ENCODE data around the gene KRT28. TPM values are rescaled to one million over a fixed set of nuclear protein-coding genes. Genes with fewer than 3 reads are reported as not detected.
"Not testable (repeated sequence)": the region's sequence is repeated elsewhere in the genome, so short reads cannot be mapped to it uniquely, and the experiment has no call there.

Gene KRT28
- total RNA-seq, 1 experiment from 2014 or later = not detected

DNA sequence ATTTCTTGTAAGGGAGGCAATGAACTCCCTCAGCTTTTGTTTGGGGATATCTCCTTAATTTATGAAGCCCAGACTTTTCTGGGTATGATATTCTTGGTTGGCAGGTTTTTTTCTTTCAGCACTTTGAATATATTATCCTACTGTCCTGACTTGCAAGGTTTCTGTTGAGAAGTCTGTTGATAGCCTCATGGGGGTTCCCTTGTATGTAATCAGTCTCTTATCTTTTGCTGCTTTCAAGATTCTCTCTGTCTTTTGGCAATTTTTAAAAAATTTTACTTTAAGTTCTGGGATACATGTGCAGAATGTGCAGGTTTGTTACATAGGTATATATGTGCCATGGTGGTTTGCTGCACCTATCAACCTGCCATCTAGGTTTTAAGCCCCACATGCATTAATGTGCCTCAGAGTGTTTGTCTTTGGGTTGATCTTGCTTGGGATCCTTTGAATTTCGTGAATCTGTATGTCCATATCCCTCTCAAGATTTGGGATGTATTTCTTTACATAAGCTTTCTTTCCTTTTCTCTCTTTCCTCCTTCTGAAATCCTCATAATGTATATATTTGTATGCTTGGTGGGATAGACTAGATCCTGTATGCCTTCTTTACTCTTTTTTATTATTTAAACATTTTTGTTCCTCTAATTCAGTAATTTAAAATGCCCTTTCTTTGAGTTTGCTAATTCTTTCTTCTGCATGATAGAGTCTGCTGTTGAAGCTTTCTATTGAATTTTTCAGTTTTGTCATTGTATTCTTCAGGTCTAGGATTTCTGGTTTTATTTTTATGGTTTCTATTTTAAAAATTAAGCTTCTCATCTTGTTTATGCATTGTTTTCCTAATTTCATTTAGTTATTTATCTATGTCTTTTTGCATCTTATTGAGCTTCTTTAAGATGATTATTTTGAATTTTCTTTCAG is 39.4 kb downstream of the KRT28 start:
- Histone ChIP-seq H3K9me3 (peaks cover 50% of the 10 kb centered on the region), H3K27me3 (no peaks in the 10 kb centered on the region; the same call in 1 of the 2 replicates), H3K36me3 (no peaks in the 10 kb centered on the region), H3K4me3 (no peak overlapping the region)
- DNase-seq = no peak

DNA sequence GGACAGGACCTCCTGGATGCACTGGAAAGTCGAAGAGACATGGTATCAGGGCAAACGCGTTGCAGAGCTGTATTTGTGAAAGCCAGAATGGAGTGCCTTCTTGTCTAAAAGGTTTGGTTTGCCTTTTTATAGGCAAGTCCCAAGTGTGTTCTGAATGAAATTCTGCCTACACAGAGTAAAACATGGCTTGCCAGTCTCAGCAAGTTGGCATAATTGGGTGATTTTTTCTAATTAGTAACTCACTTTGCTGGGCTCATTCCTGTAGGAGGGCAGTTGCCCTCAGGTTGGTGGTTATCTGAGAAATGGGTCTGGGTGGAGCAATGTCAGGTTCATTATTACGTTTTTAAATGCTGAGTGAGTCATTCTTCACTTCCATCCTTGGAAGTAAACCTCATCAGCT is 44.5 kb downstream of the KRT28 start, which contains the start of gene KRT25:
Gene KRT25, minus strand, starts transcription at position 101 of the 400 bp plus-strand sequence. Its CDS starts 60 bp downstream, at position 41.
- H3K27me3 ChIP-seq = peaks cover 5% of the 10 kb centered on the region
- H3K9me3 ChIP-seq = peaks cover 19% of the 10 kb centered on the region
- DNase-seq = no peak
- no peak within 1 kb of the TSS for H3K4me3 ChIP-seq
- no peaks in the 10 kb centered on the region for H3K36me3 ChIP-seq

DNA sequence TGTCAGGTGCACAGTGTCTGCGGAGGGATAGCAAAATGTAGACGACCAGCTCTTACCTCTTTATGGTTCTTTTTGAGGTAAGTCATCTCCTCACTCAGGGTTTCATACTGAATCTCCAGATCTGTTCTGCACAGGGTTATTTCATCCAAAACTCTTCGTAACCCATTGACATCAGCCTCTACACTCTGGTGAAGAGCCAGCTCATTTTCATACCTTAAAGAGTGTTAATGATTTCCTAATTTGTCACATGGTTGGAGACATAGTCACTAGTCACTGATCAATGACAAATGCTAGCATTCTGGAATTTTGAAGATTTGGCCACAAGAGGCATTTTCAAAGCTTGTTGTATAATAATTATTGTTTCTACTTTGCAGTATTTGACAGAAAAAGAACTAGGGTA is 46.0 kb downstream of the KRT28 start:
- no peak overlapping the region for H3K4me3 ChIP-seq
- no peaks in the 10 kb centered on the region for H3K36me3 ChIP-seq
- peaks cover 10% of the 10 kb centered on the region for H3K27me3 ChIP-seq
- peaks cover 7% of the 10 kb centered on the region; the same call in 1 of the 2 replicates for H3K9me3 ChIP-seq
- DNase-seq = no peak

DNA sequence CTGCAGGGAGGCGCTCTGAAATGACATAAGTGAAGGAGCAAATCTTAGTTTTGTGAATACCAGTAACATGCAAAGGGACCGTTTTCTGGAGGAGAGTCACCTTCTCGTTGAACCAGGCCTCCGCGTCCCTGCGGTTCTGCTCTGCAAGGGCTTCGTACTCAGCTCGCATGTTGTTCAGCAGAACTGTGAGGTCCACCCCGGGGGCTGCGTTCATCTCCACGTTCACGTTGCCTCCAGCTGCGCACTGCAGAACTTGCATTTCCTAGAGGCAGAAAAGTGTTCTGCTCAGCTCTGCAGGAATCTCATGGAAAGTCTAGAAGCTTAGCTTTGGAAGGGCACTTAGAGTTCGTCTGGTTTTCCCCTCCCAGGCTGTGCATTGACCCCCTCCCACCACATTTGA is 48.7 kb downstream of the KRT28 start:
- H3K9me3 ChIP-seq = no peaks in the 10 kb centered on the region
- DNase-seq = no peak
- H3K36me3 ChIP-seq = no peaks in the 10 kb centered on the region
- H3K4me3 ChIP-seq = no peak overlapping the region
- peaks cover 10% of the 10 kb centered on the region for H3K27me3 ChIP-seq

DNA sequence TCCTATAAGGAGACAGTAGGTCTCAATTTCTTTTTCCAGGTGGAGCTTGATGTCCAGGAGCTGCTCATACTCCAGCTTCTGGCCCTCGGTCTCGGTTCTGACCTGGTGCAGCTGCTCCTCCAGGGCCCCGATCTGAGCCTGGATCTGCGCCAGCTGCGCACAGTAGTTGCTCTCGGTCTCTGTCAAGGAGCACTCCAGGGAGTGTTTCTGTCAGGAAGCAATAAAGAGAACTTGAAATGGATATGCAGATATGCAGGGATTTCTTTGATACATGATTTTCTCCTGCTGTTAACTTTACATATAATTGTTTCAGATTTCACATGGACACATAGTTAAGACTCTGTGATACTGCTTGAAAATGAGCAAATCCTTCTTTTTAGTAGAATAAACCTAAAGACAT is 49.4 kb downstream of the KRT28 start:
- DNase-seq = no peak

DNA sequence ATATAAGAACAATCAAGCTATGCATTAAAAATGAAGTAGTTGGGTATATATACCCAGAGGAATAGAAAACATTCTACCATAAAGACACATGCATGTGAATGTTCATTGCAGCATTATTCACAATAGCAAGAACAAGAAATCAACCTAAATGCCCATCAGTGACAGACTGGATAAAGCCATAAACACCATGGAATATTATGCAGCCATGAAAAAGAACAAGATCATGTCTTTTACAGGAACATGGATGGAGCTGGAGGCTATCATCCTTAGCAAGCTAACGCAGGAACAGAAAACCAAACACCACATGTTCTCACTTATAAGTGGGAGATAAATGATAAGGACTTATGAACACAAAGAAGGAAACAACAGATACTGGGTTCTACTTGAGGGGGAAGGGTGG is 51.1 kb downstream of the KRT28 start:
- H3K36me3 ChIP-seq, H3K9me3 ChIP-seq, DNase-seq, H3K4me3 ChIP-seq, H3K27me3 ChIP-seq: not testable (repeated sequence)

More for the DNA sequence above, 49.4 kb downstream of the KRT28 start:
- no peaks in the 10 kb centered on the region for H3K9me3 ChIP-seq
- H3K27me3 ChIP-seq = peaks cover 10% of the 10 kb centered on the region
- no peaks in the 10 kb centered on the region for H3K36me3 ChIP-seq
- H3K4me3 ChIP-seq = no peak overlapping the region

Other genes with a start within 250 kb of the KRT28 start
- not detected in 2 replicates for gene CCR7, start 234.5 kb downstream of the KRT28 start, total RNA-seq (2014; rRNA removed; shearing (Covaris generic); ENCODE audit: low replicate concordance)
- 57.9 and 83.9 TPM in 2 replicates for gene SMARCE1, start 152.1 kb downstream of the KRT28 start, total RNA-seq (2014; rRNA removed; shearing (Covaris generic); ENCODE audit: low replicate concordance)
- 0.53 TPM in 1 of 2 replicates, not detected in the other for gene KRT222, start 134.8 kb downstream of the KRT28 start, total RNA-seq (2014; rRNA removed; shearing (Covaris generic); ENCODE audit: low replicate concordance)
- gene KRT24, start 96.2 kb downstream of the KRT28 start, total RNA-seq (2014; rRNA removed; shearing (Covaris generic); ENCODE audit: low replicate concordance) = not detected in 2 replicates
- gene KRT25, start 44.6 kb downstream of the KRT28 start, total RNA-seq (2014; rRNA removed; shearing (Covaris generic); ENCODE audit: low replicate concordance) = not detected in 2 replicates
- not detected in 2 replicates for gene KRT26, start 27.8 kb downstream of the KRT28 start, total RNA-seq (2014; rRNA removed; shearing (Covaris generic); ENCODE audit: low replicate concordance)
- not detected in 2 replicates for gene KRT27, start 17.4 kb downstream of the KRT28 start, total RNA-seq (2014; rRNA removed; shearing (Covaris generic); ENCODE audit: low replicate concordance)
- 48.4 and 70.6 TPM in 2 replicates for gene KRT10, start 22.7 kb upstream of the KRT28 start, total RNA-seq (2014; rRNA removed; shearing (Covaris generic); ENCODE audit: low replicate concordance)
- gene KRT12, start 67.3 kb upstream of the KRT28 start, total RNA-seq (2014; rRNA removed; shearing (Covaris generic); ENCODE audit: low replicate concordance) = not detected in 2 replicates
- gene KRT20, start 85.3 kb upstream of the KRT28 start, total RNA-seq (2014; rRNA removed; shearing (Covaris generic); ENCODE audit: low replicate concordance) = not detected in 2 replicates
- 0.07 TPM in 1 of 2 replicates, not detected in the other for gene KRT23, start 137.7 kb upstream of the KRT28 start, total RNA-seq (2014; rRNA removed; shearing (Covaris generic); ENCODE audit: low replicate concordance)
- not detected in 2 replicates for gene KRT39, start 167.0 kb upstream of the KRT28 start, total RNA-seq (2014; rRNA removed; shearing (Covaris generic); ENCODE audit: low replicate concordance)
- not detected in 2 replicates for gene KRT40, start 184.4 kb upstream of the KRT28 start, total RNA-seq (2014; rRNA removed; shearing (Covaris generic); ENCODE audit: low replicate concordance)
- gene KRTAP3-3, start 194.2 kb upstream of the KRT28 start, total RNA-seq (2014; rRNA removed; shearing (Covaris generic); ENCODE audit: low replicate concordance) = not detected in 2 replicates
- not detected in 2 replicates for gene KRTAP3-2, start 199.9 kb upstream of the KRT28 start, total RNA-seq (2014; rRNA removed; shearing (Covaris generic); ENCODE audit: low replicate concordance)
- gene KRTAP3-1, start 209.2 kb upstream of the KRT28 start, total RNA-seq (2014; rRNA removed; shearing (Covaris generic); ENCODE audit: low replicate concordance) = not detected in 2 replicates
- gene KRTAP1-5, start 227.2 kb upstream of the KRT28 start, total RNA-seq (2014; rRNA removed; shearing (Covaris generic); ENCODE audit: low replicate concordance) = 1.2 and 3.2 TPM in 2 replicates
- not detected in 2 replicates for gene KRTAP1-4, start 230.2 kb upstream of the KRT28 start, total RNA-seq (2014; rRNA removed; shearing (Covaris generic); ENCODE audit: low replicate concordance)
- not detected in 2 replicates for gene KRTAP1-3, start 234.9 kb upstream of the KRT28 start, total RNA-seq (2014; rRNA removed; shearing (Covaris generic); ENCODE audit: low replicate concordance)
- 0.33 TPM in 1 of 2 replicates, not detected in the other for gene KRTAP1-1, start 241.5 kb upstream of the KRT28 start, total RNA-seq (2014; rRNA removed; shearing (Covaris generic); ENCODE audit: low replicate concordance)
- not detected in 2 replicates for gene KRTAP2-1, start 247.4 kb upstream of the KRT28 start, total RNA-seq (2014; rRNA removed; shearing (Covaris generic); ENCODE audit: low replicate concordance)

Measured in MG63 (cell line).